Measurements from ENCODE around the gene FGFR3. TPM values are rescaled to one million over a fixed set of nuclear protein-coding genes. Genes with fewer than 3 reads are reported as not detected.

Gene FGFR3
- total RNA-seq, 1 donor from 2014 or later, result 32.1 TPM

- no peak for TF ChIP-seq CTCF (IDR thresholded peaks at IDR 0.05)
- intact Hi-C loops (cut with DNase I), result no loop called here
- Histone ChIP-seq H3K4me1 (no peaks in the 10 kb centered on the region), H3K4me3 (no peak overlapping the region), H3K36me3 (peaks cover 92% of the 10 kb centered on the region), H3K27ac (no peak overlapping the region), H3K9me3 (no peaks in the 10 kb centered on the region), H3K27me3 (no peaks in the 10 kb centered on the region)
- ATAC-seq (no peak), DNase-seq (no peak)
Measured at GRCh38 chr4:1819284-1819683, 26.2 kb downstream of the FGFR3 start.

GRCh38 chr4:1819816-1820215 lies 26.7 kb downstream of the FGFR3 start:
- peaks cover 92% of the 10 kb centered on the region for H3K36me3 ChIP-seq
- no peak for DNase-seq
- TF ChIP-seq CTCF (IDR thresholded peaks at IDR 0.05), result no peak
- no peak overlapping the region for H3K4me3 ChIP-seq
- no peaks in the 10 kb centered on the region for H3K9me3 ChIP-seq
- no peaks in the 10 kb centered on the region for H3K27me3 ChIP-seq
- H3K27ac ChIP-seq, result no peak overlapping the region
- ATAC-seq, result no peak
- intact Hi-C loops (cut with DNase I), result no loop called here
- H3K4me1 ChIP-seq, result no peaks in the 10 kb centered on the region

- H3K36me3 ChIP-seq, result peaks cover 80% of the 10 kb centered on the region
Measured at GRCh38 chr4:1821679-1822567, 28.8 kb downstream of the FGFR3 start.

GRCh38 chr4:1822568-1823544 lies 29.8 kb downstream of the FGFR3 start:
- no peak for DNase-seq

More at GRCh38 chr4:1821679-1822567, 28.8 kb downstream of the FGFR3 start:
- H3K4me3 ChIP-seq, result no peak overlapping the region
- no peak for TF ChIP-seq CTCF (IDR thresholded peaks at IDR 0.05)
- no peak for DNase-seq
- ATAC-seq, result no peak
- intact Hi-C loops (cut with DNase I), result no loop called here
- H3K27ac ChIP-seq, result no peak overlapping the region
- H3K4me1 ChIP-seq, result no peaks in the 10 kb centered on the region
- H3K27me3 ChIP-seq, result no peaks in the 10 kb centered on the region
- H3K9me3 ChIP-seq, result no peaks in the 10 kb centered on the region

More at GRCh38 chr4:1822568-1823544, 29.8 kb downstream of the FGFR3 start:
- no peak overlapping the region for H3K4me3 ChIP-seq
- no peaks in the 10 kb centered on the region for H3K27me3 ChIP-seq
- H3K36me3 ChIP-seq, result peaks cover 71% of the 10 kb centered on the region
- no peak for TF ChIP-seq CTCF (IDR thresholded peaks at IDR 0.05)
- no peak overlapping the region for H3K27ac ChIP-seq
- no peaks in the 10 kb centered on the region for H3K4me1 ChIP-seq
- ATAC-seq, result peak; percentile 9
- intact Hi-C loops (cut with DNase I), result no loop called here
- no peaks in the 10 kb centered on the region for H3K9me3 ChIP-seq

Data from upper lobe of right lung (tissue), 1 donor.